Measurements from ENCODE around the gene SLC35E4.
A peak's percentile ranks its signal among the peaks of the same experiment; 100 is the strongest.
"Not testable (repeated sequence)": the region's sequence is repeated elsewhere in the genome, so short reads cannot be mapped to it uniquely, and the experiment has no call there.

The SLC35E4 gene, protein sequence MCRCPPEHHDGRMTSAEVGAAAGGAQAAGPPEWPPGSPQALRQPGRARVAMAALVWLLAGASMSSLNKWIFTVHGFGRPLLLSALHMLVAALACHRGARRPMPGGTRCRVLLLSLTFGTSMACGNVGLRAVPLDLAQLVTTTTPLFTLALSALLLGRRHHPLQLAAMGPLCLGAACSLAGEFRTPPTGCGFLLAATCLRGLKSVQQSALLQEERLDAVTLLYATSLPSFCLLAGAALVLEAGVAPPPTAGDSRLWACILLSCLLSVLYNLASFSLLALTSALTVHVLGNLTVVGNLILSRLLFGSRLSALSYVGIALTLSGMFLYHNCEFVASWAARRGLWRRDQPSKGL

DNA sequence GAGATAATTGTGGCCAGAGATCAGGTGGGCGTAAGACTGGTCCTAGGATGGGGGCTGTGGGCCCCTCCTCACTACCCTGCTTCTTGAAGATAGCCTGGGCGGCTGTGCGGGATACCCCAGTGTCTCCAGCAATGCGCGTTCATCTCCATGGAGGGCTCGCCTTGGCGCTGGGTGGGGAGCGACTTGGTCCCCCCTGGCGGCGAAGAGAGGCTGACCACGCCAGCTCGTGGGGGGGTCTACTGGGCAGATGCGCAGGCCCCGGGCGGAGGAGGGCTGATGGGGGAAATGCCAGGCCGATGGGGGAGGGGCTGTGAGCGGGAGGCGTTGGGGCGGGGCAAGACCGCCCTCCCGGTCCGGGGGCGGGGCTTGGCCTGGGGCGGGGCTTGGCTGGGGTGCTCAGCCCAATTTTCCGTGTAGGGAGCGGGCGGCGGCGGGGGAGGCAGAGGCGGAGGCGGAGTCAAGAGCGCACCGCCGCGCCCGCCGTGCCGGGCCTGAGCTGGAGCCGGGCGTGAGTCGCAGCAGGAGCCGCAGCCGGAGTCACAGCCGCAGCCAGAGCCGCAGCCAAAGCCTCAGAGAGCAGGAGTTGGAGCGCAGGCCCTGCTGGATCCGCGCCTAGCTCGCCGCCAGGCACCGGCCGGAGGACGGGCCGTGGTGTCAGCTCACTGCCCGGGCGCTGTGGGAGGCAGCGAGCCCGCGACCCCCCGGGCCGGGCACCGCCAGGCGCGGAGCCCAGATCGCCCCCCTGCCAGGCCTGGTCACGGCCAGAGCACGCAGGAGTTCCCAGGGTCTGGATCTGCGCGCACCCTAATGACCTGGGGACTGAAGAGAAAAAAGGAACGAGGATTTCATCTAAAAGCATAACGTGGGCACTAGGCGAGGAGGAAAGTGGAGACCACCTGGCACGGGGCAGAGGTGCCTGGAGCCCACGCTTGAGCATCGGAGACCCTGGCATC is at the start of gene SLC35E4:
Gene SLC35E4, plus strand, starts transcription at position 509 of the 953 bp plus-strand sequence. CDS start 670 bp downstream, outside the sequence.
- peak; percentile 37 for DNase-seq (ENCODE audit: low read depth)
- TF ChIP-seq, protein P1, sequence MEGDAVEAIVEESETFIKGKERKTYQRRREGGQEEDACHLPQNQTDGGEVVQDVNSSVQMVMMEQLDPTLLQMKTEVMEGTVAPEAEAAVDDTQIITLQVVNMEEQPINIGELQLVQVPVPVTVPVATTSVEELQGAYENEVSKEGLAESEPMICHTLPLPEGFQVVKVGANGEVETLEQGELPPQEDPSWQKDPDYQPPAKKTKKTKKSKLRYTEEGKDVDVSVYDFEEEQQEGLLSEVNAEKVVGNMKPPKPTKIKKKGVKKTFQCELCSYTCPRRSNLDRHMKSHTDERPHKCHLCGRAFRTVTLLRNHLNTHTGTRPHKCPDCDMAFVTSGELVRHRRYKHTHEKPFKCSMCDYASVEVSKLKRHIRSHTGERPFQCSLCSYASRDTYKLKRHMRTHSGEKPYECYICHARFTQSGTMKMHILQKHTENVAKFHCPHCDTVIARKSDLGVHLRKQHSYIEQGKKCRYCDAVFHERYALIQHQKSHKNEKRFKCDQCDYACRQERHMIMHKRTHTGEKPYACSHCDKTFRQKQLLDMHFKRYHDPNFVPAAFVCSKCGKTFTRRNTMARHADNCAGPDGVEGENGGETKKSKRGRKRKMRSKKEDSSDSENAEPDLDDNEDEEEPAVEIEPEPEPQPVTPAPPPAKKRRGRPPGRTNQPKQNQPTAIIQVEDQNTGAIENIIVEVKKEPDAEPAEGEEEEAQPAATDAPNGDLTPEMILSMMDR (IDR thresholded peaks at IDR 0.05; ENCODE audit: low read depth, low read length, missing control alignments) = peak; percentile 37
- in situ Hi-C loops (cut with HindIII; ENCODE audit: low sequenced_read_pairs) = no loop called here
- H3K4me3 ChIP-seq (ENCODE audit: low read depth, low read length) = peak within 1 kb of the TSS; percentile 47

DNA sequence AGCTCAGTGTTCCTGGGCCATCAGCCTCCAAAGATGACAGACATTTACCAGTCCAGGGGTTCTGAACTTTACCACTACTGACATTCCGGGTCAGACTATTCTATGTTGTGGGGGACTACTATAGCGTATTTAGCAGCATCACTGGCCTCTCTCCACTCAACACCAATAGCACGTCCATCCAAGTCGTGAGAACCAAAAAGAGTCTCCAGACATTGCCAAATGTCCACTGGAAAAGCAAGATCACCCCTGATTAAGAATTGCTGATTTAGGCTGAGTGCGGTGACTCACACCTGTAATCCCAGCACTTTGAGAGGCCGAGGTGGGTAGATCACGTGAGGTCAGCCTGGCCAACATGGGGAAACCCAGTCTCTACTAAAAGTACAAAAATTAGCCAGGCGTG is 49.2 kb upstream of the SLC35E4 start:
- in situ Hi-C loops (cut with HindIII; ENCODE audit: low sequenced_read_pairs) = no loop called here
- TF ChIP-seq, protein P1 (IDR thresholded peaks at IDR 0.05; ENCODE audit: low read depth, low read length, missing control alignments) = no peak

DNA sequence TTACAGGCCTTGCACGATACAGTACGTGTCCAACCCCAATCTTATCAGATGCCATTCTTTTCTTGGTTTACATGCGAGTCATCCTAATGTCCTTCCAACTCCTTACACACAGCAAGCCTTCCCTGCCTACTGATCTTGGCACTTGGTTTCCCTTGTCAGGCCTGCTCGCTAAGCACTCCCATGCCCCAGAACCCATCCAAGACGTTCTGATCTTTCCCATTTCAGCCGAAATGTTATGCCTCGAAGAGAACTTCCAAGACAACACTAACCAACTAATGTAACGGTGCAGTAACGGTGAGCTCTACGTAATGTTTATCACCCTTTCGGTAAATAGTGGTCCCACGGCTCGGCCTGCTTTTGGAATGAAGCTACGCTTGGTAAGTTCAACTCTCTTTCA is 44.4 kb upstream of the SLC35E4 start:
- in situ Hi-C loops (cut with HindIII; ENCODE audit: low sequenced_read_pairs) = no loop called here
- H3K4me3 ChIP-seq (ENCODE audit: low read depth, low read length) = peak overlapping the region; percentile 87
- TF ChIP-seq, protein P1 (IDR thresholded peaks at IDR 0.05; ENCODE audit: low read depth, low read length, missing control alignments) = no peak
- DNase-seq (ENCODE audit: low read depth) = no peak

More for the DNA sequence above, 49.2 kb upstream of the SLC35E4 start:
- DNase-seq (ENCODE audit: low read depth) = no peak
- H3K4me3 ChIP-seq (ENCODE audit: low read depth, low read length) = no peak overlapping the region

DNA sequence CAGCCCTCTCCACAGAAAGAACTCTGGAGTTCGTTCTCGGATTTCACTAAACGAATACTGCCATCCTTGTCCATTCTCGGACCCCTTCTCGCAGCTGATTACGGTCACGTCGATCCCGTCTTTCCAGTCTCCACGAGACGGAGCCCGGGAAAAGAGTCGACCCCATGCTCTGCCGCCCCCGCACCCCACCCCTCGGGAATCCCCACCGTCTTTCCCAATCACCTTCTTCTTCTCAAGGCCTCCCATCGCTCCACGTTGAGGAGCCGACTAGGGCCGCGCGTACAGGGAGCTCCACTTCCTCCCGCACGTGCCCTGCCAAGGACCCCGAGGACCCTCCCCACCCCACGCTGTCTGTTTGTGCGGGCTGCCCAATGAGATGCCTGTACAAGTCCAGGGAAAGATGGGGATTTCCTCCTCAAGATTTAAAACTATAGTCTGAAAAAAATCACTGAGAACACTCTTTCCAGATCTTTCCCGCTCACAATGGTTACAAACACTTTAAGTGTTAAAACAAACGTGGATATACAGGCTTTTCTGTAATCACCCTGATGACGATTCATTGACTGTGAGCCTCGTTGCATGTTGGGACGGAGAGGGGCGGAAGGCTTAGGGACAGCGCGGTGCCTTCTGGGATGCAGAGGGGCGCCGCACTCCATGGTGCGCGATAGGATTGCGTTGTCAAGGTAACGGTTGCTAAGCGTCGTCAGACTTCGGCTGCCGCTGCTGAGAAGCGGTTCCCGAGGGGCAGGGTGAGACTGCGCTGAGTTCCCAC is 43.8 kb upstream of the SLC35E4 start, which contains the start of gene PES1:
Gene PES1, minus strand, starts transcription at position 323 of the 772 bp plus-strand sequence. Its CDS starts 77 bp downstream, at position 246.
- in situ Hi-C loops (cut with HindIII; ENCODE audit: low sequenced_read_pairs) = no loop called here
- TF ChIP-seq, protein P1 (IDR thresholded peaks at IDR 0.05; ENCODE audit: low read depth, low read length, missing control alignments) = no peak
- peak within 1 kb of the TSS; percentile 87 for H3K4me3 ChIP-seq (ENCODE audit: low read depth, low read length)
- DNase-seq (ENCODE audit: low read depth) = peak; percentile 97

DNA sequence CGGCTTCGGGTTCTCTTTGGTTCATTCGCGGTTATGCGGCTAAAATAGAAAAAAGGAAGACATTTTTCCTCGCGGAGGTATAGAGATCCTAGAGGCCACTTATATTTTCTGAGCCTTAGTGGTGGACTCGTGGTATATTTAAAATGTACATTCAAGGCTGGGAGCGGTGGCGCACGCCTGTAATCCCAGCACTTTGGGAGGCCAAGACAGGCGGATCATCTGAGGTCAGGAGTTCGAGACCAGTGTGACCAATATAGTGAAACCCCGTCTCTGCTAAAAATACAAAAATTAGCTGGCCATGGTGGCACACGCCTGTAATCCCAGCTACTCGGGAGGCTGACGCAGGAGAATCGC is 43.2 kb upstream of the SLC35E4 start:
- in situ Hi-C loops (cut with HindIII; ENCODE audit: low sequenced_read_pairs); DNase-seq (ENCODE audit: low read depth): not testable (repeated sequence)
- H3K4me3 ChIP-seq (ENCODE audit: low read depth, low read length) = peak overlapping the region; percentile 29

DNA sequence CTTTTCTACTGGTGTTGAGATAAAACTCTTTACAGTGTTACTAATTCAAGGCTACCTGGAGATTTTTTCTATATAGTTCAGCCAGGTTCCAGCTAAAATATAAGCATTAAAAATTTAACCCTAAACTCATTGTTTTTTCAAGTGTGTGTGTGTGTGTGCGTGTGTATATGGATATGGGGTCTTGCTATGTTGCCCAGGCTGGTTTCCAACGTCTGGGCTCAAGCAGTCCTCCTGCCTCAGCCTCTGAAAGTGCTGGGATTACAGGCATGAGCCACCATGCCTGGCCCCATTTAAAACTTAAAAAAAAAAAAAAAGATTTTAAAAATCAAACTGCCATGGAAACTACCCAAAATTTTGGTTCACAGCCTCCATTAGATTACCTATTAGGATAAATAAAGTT is 39.4 kb upstream of the SLC35E4 start:
- no peak for DNase-seq (ENCODE audit: low read depth)
- TF ChIP-seq, protein P1 (IDR thresholded peaks at IDR 0.05; ENCODE audit: low read depth, low read length, missing control alignments) = no peak

More for the DNA sequence above, 39.4 kb upstream of the SLC35E4 start:
- H3K4me3 ChIP-seq (ENCODE audit: low read depth, low read length) = no peak overlapping the region
- in situ Hi-C loops (cut with HindIII; ENCODE audit: low sequenced_read_pairs) = no loop called here
